Stimulated activated CD4-positive, alpha-beta T cell treated with anti-CD3 and anti-CD28 coated beads, Interleukin-2, amount 100 ng/mL, for 24 hours (primary cell): Measurements from ENCODE around the gene HOXC9.

Experiments used
- DNase-seq, 2 donors: peaks; one replicate each; pipeline ENCODE4 v3.0.0-alpha.2; 2020

HOXC9 gene

DNA sequence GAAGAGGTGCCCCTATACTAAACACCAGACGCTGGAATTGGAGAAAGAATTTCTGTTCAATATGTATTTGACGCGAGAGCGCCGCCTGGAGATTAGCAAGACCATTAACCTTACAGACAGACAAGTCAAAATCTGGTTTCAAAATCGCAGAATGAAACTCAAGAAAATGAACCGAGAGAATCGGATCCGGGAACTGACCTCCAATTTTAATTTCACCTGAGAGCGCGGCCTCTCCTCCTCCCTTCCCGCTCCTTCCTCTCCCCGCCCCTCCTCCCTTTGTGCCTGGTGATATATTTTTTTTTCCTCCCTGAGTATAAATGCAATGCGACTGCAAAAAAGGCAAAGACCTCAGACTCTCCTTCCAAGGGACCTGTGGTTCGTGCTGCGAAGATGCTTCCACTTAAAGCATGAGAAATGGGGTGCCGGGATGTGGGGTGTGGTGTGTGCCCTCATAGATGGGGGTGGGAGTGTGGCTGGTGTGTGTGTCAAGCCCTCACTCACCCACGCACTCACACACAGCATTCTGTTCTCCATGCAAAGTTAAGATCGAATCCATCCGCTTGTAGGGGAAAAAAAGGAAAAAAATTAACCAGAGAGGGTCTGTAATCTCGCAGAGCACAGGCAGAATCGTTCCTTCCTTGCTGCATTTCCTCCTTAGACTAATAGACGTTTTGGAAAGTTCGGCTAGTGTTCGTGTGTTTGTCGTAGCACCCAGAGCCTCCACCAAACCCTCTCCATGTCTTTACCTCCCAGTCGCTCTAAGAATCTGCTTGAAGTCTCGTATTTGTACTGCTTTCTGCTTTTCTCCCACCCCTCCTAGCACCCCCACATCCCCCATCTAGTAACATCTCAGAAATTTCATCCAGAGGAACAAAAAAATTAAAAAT lies 10.5 kb upstream of the HOXC9 start:
- DNase-seq: no peak

DNA sequence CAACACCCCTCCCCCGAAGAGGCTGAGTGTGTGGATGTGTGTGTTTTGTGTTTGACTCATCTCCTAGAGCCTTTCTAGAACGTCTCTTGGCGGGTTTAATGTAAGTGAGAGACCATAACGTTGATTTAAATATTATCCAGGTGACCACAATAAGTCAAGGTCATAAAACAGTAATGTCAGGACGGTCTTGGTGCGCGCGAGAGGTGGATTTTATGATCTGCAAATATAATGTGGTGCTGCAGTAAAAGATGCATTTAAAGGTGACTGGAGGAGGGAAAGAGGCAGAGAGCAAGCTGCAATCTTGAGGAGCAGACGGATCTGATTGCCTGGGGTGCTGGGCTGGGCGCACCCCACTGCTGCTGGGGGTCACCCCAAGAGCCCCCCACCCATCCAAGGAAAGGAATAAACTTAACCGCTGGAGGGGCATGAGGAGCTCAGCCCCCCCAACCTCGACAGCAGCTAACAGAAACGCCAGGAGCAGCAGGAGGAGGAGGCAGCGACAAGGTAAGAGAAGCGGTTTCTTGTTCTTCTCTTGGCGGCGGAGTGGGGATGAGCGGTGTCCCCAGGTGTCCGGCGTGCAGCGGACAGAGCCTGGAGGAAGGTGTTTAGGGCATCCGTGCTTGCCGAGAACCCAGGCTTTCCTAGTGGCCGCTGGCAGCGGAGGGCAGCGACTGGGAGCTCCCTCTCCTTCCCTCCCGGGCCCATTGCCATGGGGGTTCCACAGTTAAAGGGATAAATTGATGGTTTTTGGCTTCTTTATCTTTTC lies 9.5 kb upstream of the HOXC9 start:
- DNase-seq: no peak

DNA sequence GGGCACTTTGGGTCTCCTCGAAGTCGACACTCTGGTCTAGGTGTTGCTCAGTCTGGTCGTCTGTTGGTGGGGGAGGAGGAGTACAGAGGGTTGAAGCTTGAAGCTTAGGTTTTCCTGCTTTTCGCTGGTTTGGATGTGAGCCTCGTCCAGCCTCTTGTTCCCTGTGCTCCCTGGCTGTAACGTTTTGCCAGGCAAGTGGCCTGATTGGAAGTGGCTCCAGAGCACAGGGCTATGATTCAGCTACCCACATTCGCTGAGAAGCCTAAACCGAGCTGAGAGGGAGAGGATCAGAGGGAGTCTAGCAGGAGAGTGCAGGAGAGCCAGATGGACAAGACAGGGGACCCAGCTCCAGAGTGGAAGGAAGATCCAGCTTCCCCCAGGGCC lies 8.9 kb upstream of the HOXC9 start:
- no peak for DNase-seq

DNA sequence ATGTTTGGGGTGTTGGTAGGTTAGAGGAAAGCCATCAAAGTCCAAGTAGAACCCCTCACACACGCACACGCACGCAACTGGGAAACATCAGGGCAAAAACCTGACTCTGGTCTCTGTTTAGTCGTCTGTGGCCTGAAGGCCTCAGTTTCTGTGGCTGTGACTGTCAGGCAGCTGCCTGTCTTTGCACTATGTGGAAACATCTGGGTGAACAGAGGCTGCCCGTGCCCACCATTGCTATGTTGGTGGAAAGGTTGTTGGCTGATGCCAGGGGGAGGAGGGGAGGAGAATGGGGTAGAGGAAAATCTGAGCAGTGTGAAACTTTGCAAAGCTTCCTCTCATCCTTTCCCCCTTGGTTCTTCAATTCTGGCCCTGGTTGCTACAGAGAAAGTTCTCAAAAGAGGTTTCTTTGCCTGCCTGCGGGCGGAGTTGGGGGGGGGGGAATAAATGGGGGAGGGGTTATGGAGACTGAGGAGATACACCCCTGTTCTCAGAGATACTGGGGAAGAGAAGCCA lies 7.5 kb upstream of the HOXC9 start:
- DNase-seq: no peak

DNA sequence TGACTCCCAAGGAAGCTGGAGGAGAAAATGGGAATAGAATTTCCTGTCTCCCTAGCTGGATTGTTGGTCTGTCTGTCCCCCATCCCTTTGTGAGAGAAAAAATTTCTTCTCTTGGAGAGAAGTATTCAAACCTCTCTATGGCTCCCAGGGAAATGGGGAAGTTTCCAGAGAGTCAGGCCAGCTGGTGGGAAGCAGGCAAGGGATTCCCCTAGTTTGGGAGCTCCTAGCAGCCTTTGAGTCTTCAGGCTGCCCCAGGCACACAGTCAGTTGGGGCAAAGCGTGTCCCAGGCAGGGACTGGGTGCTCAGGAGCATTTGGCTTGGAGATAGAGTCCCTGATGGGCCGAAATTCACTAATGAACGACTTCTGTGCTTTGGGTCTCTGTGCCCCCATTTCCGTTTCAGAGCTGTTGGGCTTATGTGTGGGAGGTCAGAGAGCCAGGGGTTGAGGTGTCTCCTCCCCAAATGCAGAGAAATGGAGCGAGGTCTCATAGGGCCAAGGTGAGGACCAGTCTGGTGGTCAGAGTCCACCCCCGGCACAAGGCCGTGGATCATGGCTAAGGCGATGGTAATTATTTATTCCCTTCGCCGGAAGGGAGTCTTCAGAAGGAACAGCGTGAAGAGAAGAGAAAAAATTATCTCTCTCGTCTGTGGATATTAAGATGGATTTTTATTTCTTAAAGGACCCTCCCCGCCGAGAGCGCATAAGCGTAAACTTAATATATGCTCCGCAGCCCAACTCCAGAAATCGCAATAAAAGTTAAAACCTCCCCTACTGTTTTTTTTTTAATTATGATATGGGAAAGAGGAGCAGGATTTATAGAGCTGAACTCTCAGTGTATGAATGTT lies 6.6 kb upstream of the HOXC9 start:
- DNase-seq: no peak

DNA sequence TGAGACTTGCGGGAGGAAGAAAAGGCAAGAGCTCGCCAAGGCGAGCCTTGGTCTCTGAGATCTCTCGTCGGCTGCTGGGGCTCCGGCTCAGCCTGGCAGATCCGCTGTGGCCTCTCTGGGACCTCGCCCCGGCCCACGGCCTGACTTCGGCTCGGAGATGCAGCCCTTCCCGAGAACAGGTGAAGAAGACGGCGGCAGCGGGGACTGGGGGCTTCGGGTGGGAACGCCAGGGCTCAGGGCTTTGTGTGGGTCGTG lies 6.0 kb upstream of the HOXC9 start:
- DNase-seq: no peak

DNA sequence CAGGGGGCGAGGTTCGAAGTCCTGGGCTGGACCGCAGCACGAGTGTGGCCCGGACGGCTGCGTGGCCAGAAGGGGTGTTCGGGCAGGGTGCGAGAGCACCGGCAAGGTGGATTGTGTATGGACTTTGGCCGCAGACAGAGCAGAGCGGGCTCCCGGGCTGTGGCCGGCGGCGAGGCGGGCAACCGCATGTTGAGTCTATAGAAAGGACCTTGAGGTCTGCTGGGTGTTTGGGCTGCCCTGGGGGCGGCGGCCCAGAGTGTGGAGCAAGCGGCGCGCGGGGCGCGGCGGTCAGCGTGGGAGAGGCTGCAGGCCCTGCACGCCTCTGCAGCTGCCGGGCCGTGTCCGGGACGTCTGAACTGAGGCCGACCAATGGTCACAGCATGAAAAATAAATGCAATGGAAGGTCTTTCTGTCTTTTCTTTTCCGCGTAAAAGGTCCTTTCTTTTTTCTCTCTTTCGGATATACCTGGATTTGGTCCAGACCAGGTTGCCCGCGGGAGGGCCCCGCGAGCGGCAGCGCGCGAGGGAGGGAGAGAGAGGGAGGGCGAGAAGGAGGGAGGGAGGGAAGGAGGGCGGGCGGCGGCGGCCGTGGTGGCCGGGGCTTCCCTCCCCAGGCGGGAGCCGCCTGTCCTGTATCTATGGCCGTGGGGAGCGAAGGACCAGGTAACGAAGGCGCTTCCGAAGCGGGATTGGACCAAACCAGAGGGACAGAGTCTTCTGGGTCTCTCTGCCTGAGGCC lies 5.5 kb upstream of the HOXC9 start:
- no peak for DNase-seq

DNA sequence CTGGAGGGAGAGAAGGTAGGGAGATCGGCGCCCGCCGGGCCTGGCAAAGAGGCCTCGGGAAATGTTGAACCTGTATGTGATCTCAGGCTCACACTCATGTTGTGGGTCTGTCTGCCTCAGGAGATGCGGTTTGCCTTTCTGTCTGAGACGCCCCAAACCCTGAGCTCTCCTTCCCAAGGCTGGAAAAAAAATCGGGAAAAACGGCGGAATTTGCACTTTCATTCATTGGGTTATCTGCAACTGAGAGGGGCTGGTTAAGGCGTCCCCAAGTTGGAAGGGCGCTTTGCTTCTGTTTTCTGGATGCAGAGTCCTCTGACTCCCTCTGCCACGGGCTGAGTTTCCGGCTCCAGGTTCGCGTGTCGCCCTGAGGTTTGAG lies 5.0 kb upstream of the HOXC9 start:
- DNase-seq: no peak

DNA sequence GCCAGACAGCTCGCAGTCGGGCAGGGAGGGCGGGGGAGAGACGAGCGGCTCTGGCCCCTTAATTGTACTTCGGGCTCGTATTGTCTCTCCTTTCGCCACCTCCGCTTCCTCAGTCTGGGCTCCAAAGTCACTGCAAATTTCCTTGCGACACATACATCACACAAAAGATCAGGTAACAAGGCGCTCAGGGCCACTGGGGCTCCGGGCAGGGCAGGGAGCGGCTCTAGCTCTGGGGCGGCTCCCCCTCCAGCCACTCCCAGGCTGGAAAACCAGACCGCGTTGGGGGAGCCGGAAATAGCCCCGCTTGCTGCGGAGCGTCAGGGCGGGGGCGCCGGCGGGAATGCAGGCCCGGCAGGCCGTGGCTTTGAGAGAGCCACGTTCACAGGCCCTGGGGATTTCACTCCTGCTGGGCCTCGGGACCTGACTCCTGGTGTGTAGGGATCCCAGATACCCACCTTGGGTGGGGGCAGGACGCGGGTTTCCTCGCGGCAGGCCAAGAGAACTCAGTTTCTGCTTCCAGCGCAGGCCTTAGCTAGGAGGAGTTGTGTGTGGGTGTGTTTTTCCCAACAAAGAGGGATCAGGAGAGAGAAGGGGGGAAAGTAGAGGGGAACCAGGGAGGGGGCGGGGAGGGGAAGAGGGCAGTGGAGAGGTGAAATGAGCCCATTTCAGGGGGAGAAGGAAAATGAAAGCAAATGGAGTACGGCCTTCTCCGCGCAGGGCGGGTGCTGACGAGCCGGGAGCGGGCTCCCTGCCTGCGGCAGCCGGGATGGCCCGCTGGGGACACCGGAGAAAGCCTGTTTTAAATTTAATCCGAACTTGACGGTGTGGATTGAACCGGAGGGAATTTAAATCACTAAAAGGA lies 4.4 kb upstream of the HOXC9 start:
- DNase-seq: no peak

DNA sequence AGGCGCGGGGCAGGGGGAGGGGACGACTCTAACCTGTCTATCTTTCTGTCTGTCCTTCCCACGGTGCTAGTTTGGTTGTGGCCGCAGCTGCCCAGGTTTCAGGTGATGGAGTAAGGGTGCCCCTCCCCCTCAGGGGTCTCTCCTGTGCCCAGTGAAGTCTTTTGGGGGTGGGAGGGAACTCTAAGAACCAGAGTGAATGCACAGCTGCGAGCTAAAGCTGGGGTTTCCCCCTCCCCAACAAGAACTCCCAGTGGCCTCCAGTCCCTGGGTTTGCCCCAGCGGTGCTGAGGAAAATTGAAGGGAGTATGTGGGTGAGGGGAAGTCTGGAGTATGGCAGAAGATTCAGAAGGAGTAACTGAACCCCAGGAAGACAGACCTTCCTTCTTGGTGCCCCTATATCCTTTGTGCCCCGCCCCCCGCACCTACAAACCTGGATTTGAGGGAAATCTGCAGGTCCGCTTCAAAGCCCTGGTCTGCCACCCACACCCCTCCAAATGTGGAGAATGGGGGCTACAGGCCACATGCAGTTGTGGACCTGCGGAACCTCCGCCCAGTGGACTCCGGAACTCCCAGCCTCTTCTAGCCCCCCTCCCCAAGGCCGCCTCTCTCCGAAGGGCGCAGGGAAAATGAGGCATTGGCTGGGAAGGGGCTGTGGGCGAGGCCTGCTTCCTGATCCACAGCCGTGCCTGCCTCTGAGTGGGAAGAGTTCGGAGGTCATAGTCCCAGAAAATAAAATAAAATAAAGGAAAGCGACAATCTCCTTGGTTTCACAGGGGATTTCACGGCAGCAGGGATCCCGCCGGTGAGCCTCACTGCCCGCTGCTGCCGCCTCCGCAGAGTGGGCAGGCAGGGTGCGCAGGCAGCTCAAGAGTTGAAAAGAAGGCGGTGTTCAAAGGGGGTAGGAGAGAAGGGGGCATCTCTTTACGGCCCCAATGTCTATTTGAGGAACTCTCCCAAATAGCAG lies 3.4 kb upstream of the HOXC9 start:
- no peak for DNase-seq

DNA sequence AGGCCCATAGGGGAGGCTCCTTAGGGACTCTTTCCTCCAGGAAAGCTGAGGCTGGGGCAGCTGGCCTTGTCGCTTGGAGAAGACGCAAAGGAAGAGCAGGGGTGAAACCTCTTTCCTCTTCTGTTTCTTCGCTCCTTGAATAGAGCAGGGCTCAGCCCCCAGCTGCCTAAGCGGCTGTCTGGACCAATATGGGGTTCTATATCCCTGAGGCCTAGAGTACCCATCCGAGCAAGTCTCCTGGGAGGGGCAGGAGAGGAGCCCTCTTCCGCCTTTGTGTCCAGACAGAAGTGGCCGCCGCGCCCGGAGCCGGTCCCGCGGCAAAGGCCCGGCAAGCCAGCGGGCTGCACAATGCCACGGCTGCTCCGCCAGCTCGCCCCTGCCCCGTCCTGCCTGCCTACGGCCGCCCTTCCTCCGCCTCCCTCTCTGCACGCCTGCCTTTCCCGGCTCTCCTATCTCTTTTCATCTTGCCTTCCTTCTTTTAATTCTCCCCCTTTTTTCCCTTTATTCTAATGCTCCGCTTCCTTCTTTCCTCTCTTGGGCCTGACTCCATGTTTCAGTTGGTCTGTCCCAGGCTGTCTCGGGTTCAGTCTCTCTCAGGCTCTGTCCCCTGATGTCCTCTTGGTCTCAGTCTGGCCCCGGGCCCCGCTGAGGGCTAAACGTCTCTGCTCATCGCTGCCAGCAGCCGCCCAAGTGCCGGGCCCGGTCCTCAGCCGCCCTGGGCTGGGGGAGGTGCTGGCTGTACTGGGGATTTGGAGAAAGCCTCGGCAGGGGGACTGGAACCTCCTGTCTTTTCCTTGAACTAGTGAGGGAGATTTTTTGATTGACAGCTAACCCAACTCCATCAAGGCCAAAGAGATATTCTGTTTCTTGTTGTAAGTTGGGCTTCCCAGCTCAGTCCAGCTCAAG lies 2.5 kb upstream of the HOXC9 start:
- no peak for DNase-seq

DNA sequence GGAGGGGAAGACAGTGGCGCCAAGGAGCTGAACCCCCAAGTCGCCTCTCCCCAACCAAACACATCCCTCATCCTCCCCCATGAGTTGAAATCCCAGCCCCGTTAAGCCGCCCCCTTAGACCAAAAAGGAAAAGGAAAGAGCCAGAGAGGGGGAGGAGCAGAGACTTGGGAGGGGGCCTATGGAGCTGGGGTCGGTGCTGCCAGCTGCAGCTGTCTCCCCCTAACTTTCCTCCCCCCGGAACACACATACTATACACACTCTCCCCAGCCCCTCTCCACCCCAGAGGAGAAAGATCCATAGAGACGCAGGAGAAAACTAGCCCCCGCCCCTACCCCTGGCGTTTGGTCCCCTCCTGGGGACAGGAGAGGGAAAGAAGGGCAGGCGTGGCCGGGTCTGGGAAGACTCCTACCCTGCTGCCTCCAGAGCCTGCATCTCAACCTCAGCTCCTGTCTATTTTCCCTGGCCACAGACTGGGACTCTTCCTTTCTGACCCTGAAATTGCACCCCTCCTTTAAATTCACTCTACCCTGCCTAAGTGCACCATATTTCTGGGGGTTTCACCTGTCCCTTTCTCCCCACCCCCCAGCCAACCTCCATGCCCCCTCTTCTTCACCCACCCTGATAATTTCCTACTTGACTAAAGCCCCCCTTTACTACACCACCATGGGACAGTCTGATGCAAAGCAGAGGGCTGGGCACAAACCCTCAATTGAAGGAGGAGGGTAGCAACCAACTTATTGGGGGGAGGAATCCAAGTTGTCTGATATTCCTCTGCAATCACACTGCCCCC lies 1.7 kb upstream of the HOXC9 start:
- no peak for DNase-seq

DNA sequence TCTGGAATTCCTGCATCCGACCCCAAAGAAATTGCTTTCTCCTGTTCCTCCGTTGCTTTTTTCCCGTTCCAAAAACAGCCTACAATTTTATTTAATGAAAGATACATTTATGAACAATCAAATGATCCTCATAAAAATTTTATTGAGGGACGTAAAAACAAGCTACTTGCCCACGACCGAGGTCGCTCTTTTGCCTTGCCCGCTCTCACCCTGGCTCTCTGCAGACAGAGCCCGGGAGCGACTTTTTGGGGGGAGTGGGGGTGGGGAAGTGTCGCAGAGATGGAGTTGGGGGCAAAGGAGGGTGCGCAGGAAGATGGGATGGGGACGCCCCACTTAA lies 1.1 kb upstream of the HOXC9 start:
- DNase-seq: no peak

DNA sequence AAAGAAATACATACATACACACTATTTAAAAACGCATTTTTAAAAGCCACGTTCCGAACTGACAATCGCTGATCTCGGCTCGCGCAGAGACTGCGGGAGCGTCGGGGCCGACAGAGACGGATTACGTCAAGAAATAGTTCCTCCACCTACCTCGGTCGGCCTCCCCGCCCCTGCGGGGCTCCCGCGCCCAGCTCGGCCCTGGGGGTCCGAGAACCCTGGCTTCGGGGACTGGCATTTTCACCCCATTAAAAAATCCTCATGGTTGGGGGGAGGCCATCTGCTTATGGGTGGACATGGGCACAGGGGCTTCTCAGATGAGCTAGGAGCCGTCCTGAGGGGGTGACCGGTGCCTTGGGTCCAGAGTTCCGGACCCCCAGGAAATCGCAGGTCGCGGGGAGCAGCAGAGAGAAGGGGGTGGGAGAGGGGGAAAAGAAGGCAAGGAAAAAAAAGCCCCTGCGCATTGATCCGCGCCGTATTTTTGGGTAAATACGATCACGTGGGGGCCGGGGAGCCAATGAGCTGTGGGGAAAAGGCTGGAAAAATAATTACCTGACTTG lies 324 bp upstream of the HOXC9 start:
- DNase-seq: no peak

DNA sequence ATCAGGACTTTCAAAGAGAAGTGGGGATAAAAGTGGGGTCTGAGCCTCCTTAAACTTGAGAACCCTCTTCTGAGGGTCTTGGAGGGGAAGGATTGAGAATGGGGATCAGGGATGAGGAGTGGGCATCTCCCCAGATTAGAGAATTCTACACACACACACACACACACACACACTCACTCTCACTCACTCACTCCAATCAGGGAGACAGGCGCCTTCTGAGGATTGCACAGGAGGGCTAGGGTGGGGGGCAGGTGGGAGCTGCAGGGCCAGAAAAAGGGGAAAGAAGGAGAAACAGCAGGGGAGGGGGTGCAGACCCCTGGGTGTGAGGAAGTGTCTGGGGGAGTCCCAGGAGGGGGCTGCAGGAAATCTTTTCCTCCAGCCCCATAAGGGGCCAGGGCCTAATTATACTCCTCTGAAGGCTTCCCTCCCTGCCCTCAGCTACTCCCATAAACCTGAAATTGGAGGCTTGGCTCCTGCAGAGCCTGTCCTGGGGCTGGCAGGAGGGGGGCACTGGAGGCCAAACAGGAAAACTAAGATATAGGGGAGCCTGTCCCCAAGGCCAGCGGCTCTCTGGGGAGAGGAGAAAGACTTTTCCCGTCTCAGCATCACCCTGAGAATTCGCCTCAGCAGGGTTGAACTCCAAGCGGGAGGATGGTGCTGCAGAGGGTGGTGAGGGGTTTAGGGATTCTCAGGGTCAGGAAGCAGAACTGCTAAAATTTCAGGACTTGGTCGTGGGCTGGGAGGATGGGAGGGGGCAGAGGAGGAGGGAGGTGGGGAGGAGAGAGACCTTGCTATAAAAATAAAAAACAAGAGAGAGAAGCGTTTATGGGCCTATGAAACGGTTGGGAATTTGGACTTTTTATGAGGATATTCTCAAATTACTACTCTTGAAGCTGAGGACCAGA lies 1.6 kb downstream of the HOXC9 start:
- no peak for DNase-seq

DNA sequence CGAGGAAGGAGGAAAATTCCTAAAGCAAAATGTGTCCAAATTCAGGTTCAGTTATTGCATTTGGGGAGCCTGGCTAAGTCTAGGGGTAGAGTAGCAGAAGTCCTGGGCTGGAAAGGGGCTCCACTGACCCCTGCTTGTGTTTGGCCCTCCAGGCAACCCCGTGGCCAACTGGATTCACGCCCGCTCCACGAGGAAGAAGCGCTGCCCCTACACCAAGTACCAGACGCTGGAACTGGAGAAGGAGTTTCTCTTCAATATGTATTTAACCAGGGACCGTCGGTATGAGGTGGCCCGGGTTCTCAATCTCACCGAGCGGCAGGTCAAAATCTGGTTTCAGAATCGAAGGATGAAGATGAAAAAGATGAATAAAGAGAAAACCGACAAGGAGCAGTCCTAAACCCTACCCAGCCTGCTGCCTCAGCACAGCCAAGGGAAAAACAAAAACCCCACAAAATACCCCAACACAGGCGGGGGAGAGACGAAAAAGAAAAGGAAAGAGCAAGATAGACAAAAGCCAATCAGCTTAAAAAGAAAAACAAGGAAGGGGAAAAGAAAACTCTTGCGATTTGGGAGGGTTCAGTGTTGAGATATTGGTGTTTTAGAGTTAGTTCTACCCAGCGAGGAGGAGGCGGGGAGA lies 2.4 kb downstream of the HOXC9 start:
- DNase-seq: no peak

DNA sequence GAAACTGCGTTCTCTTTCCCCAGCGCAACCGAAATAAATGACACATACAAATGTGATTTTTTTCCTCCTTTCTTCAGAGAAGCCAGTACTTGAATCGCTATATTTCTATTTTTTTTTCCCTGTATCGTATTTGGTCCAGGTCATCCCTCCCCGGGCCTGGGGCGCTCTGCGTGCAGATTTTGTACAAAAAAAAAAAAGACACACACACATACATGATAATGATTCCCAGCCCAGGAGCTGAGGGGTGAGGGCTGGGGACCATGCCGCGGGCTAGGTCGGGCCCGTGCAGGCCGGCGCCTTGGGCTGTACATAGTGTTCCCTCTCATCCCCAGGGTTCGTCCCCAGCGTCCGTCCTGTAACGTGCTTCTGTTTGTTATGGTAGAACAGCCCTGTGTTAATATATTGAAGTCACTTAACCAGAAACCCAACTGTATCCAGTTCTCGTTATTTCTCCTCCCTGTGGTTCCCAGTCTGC lies 3.0 kb downstream of the HOXC9 start:
- no peak for DNase-seq
